Gastroesophageal sphincter (tissue), 4 donors: ENCODE measurements around the gene HDAC11. TPM values are rescaled to one million over a fixed set of nuclear protein-coding genes. Genes with fewer than 3 reads are reported as not detected.
A peak's percentile ranks its signal among the peaks of the same experiment; 100 is the strongest.

Experiments used
- ATAC-seq: fragments of 150-250 bp; one replicate; pipeline ENCODE4 v1.9.1; 2016; ENCODE audit warnings: mild to moderate bottlenecking, moderate library complexity
- H3K27ac ChIP-seq, 4 donors: fragments of 200-600 bp; sonication (generic) in 3 of 4; 1 replicate in 3 of 4; 2 replicates in 1 of 4; pipeline ENCODE4 v1.5.1; 2016 to 2019
- H3K27me3 ChIP-seq: fragments of 200-600 bp; sonication (generic); one replicate; pipeline ENCODE4 v1.5.1; 2019
- H3K36me3 ChIP-seq, 2 donors: fragments of 200-600 bp; sonication (generic); one replicate each; pipeline ENCODE4 v1.5.1; 2019; ENCODE audit warnings: control low read depth in 1 of 2
- H3K4me1 ChIP-seq, 3 donors: fragments of 200-600 bp; sonication (generic); 1 replicate in 2 of 3; 2 replicates in 1 of 3; pipeline ENCODE4 v1.5.1; 2016 to 2019; ENCODE audit warnings: control low read depth in 2 of 3
- H3K4me3 ChIP-seq, 2 donors: fragments of 200-600 bp; sonication (generic); one replicate each; pipeline ENCODE4 v1.5.1; 2019; ENCODE audit warnings: mild to moderate bottlenecking in 1 of 2, moderate library complexity in 1 of 2
- H3K9me3 ChIP-seq, 3 donors: fragments of 200-600 bp; sonication (generic); one replicate each; pipeline ENCODE4 v1.5.1; 2017 to 2019; ENCODE audit warnings: control low read depth in 2 of 3
- EP300 ChIP-seq: sonication (generic); formaldehyde crosslinking; IDR thresholded peaks from one replicate; pipeline ENCODE4 v1.6.1; 2017; ENCODE audit warnings: antibody characterized with exemption, mild to moderate bottlenecking
- POLR2A ChIP-seq, 2 donors: fragments of 450-650 bp; IDR thresholded peaks; one replicate each; pipeline ENCODE4 v1.6.1; 2017; ENCODE audit warnings: antibody characterized with exemption in 2 of 2, mild to moderate bottlenecking in 2 of 2, moderate library complexity in 1 of 2
- POLR2AphosphoS5 ChIP-seq: sonication (generic); formaldehyde crosslinking; IDR thresholded peaks from one replicate; pipeline ENCODE4 v1.6.1; 2017; ENCODE audit warnings: antibody characterized with exemption
- WGBS, 2 donors: methylation state at CpG; one replicate each; pipeline ENCODE4 v1.1.5; 2018; ENCODE audit warnings: low coverage in 1 of 2; 5-methylcytosine and 5-hydroxymethylcytosine counted together
- total RNA-seq, 4 donors: library from RNA; depleted of rRNA; stranded (reverse); fragments of >200 nt; gene quantifications; one replicate each; pipeline ENCODE4 v1.1.0, GENCODE V29; 2016
- TF ChIP-seq, protein P1 (sequence below), 4 experiments: fragments of 200-600 bp in 2 of 4; fragments of 450-650 bp in 2 of 4; sonication (generic) in 1 of 4; IDR thresholded peaks; one replicate each; pipeline ENCODE4 v1.5.1; 2017 to 2019; ENCODE audit warnings: antibody characterized with exemption in 4 of 4, mild to moderate bottlenecking in 2 of 4, moderate library complexity in 2 of 4

HDAC11 gene
- total RNA-seq, 4 donors from 2014 or later = 22.3 to 37.1 (median 30.0) TPM

- no peak for ATAC-seq
- Histone ChIP-seq H3K27me3 (peaks cover 36% of the 10 kb centered on the region), H3K36me3 (no peaks in the 10 kb centered on the region), H3K4me3 (no peak overlapping the region), H3K27ac (peak overlapping the region in 3 of 4 donors; percentile 51 to 73 (median 71)), H3K9me3 (no peaks in the 10 kb centered on the region), H3K4me1 (peaks cover 0 to 48% (median 9%) of the 10 kb centered on the region in 3 donors)
- no peak for TF ChIP-seq POLR2AphosphoS5
- no peak for TF ChIP-seq POLR2A (IDR thresholded peaks at IDR 0.05)
- TF ChIP-seq EP300 = no peak
- TF ChIP-seq, protein P1, sequence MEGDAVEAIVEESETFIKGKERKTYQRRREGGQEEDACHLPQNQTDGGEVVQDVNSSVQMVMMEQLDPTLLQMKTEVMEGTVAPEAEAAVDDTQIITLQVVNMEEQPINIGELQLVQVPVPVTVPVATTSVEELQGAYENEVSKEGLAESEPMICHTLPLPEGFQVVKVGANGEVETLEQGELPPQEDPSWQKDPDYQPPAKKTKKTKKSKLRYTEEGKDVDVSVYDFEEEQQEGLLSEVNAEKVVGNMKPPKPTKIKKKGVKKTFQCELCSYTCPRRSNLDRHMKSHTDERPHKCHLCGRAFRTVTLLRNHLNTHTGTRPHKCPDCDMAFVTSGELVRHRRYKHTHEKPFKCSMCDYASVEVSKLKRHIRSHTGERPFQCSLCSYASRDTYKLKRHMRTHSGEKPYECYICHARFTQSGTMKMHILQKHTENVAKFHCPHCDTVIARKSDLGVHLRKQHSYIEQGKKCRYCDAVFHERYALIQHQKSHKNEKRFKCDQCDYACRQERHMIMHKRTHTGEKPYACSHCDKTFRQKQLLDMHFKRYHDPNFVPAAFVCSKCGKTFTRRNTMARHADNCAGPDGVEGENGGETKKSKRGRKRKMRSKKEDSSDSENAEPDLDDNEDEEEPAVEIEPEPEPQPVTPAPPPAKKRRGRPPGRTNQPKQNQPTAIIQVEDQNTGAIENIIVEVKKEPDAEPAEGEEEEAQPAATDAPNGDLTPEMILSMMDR (IDR thresholded peaks at IDR 0.05) = no peak
- WGBS, 2 donors = 65% methylated on average over 7 of the region's 8 CpGs; no CpG with 5 or more reads in 1 of the 2 donors
Observed at GRCh38 chr3:13539671-13540070, 59.6 kb downstream of the HDAC11 start.

DNA sequence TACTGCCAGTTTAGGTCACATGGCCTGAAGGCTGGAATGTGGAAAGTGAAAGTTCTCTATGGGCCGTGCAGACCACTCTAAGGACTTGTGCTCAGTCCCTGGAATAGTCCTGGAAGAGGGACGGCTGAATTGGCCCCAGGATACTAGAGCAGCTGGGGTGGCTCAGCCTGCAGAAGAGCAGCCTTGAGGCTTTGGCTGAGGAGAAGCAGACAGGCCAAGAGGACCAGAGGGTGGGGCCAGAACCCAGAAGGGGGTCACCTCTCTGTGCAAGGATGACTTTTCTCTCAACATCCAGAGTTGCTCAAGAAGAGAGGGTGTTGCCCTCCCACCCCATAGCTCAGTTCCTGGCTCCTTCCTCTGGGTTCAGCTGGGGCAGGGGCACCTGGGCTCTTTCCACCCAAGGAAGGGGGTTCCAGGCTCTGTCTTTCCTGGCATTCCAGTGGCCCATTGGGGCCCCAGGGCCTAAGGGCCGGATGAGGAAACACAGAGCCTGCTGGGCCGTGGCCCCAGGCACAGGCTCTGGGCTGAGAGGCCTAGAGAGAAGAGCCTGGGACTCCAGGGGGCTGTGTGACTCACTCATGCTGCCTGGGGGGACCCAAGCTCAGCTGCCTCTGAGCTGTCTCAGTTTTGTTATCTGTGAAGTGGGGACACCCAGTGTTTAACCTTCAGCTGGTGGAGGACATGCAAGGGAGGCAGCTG, 60.3 kb downstream of the HDAC11 start:
- H3K27me3 ChIP-seq = peaks cover 35% of the 10 kb centered on the region
- H3K27ac ChIP-seq = peak overlapping the region in 3 of 4 donors; percentile 51 to 73 (median 73)
- WGBS, 2 donors = 43 to 70% methylated on average over 1 to 2 of the region's 4 CpGs
- H3K36me3 ChIP-seq = no peaks in the 10 kb centered on the region
- no peak overlapping the region for H3K4me3 ChIP-seq
- TF ChIP-seq POLR2A (IDR thresholded peaks at IDR 0.05) (no peak), EP300 (no peak), POLR2AphosphoS5 (peak; percentile 31)
- TF ChIP-seq, protein P1 (IDR thresholded peaks at IDR 0.05) = no peak
- H3K9me3 ChIP-seq = no peaks in the 10 kb centered on the region
- peaks cover 0 to 45% (median 9%) of the 10 kb centered on the region in 3 donors for H3K4me1 ChIP-seq
- peak; percentile 66 for ATAC-seq

DNA sequence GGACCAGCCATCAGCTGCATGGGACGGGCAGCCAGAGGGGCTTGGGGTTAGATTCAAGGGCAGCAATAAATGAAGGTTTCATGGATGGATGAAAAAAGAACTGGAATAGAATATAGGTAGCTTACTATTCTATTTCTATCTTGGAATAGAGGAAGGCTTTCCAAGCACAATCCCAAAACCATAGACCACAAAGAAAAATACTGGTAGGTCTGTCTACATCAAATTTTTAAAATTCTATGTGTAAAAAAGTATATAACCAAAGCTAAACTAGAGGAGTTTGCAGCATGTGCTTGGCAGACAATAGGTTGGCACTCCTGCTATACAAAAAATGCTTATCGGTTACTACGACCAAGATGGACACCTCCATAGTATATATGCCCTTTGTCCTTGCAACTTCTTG, 61.6 kb downstream of the HDAC11 start:
- Histone ChIP-seq H3K4me1 (peaks cover 0 to 40% (median 9%) of the 10 kb centered on the region in 3 donors), H3K36me3 (no peaks in the 10 kb centered on the region), H3K27ac (no peak overlapping the region), H3K27me3 (peaks cover 23% of the 10 kb centered on the region), H3K9me3 (no peaks in the 10 kb centered on the region), H3K4me3 (no peak overlapping the region)
- no peak for ATAC-seq
- TF ChIP-seq POLR2A (IDR thresholded peaks at IDR 0.05) = no peak
- TF ChIP-seq, protein P1 (IDR thresholded peaks at IDR 0.05) = no peak
- no peak for TF ChIP-seq EP300
- no peak for TF ChIP-seq POLR2AphosphoS5
- 35 to 59% methylated on average over 2 to 3 of the region's 3 CpGs for WGBS, 2 donors

DNA sequence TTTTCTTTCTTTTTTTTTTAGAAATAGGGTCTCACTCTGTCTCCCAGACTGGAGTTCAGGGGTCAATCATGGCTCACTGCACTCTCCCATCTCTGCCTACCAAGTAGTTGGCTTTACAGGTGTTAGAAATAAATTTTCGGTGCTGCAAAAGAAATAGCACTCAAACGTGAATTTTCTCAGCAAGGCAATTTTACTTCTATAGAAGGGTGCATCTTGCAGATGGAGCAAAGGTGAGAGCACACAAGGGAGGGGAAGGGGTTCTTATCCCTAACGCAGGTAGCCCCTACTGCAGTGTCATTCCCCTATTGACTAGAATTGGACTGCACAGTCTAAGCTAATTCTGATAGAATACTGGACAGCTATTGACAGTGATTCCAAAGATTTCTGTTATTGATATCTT, 62.0 kb downstream of the HDAC11 start:
- ATAC-seq = no peak
- Histone ChIP-seq H3K9me3 (no peaks in the 10 kb centered on the region), H3K4me1 (peaks cover 0 to 36% (median 6%) of the 10 kb centered on the region in 3 donors), H3K27ac (no peak overlapping the region), H3K36me3 (no peaks in the 10 kb centered on the region), H3K4me3 (no peak overlapping the region), H3K27me3 (peaks cover 18% of the 10 kb centered on the region)
- TF ChIP-seq POLR2A (IDR thresholded peaks at IDR 0.05) = no peak
- TF ChIP-seq EP300 = no peak
- TF ChIP-seq, protein P1 (IDR thresholded peaks at IDR 0.05) = no peak
- no peak for TF ChIP-seq POLR2AphosphoS5
- WGBS, 2 donors = 92% methylated on average over 3 of the region's 3 CpGs; no CpG with 5 or more reads in 1 of the 2 donors

- Histone ChIP-seq H3K4me3 (no peak overlapping the region), H3K36me3 (no peaks in the 10 kb centered on the region), H3K4me1 (peaks cover 0 to 43% (median 10%) of the 10 kb centered on the region in 3 donors), H3K27ac (peak overlapping the region in 3 of 4 donors; percentile 48 to 67 (median 56)), H3K27me3 (peaks cover 20% of the 10 kb centered on the region), H3K9me3 (no peaks in the 10 kb centered on the region)
- TF ChIP-seq POLR2A (IDR thresholded peaks at IDR 0.05) = no peak
- peak; percentile 67 for TF ChIP-seq POLR2AphosphoS5
- WGBS, 2 donors = no CpG with 5 or more reads among the region's 5 CpGs
- peak; percentile 85 for ATAC-seq
Observed at GRCh38 chr3:13543253-13543652, 63.1 kb downstream of the HDAC11 start.
